HG02623 (cell line): ENCODE data around the gene YTHDC1.
A peak's percentile ranks its signal among the peaks of the same experiment; 100 is the strongest.
"Not testable (repeated sequence)": the region's sequence is repeated elsewhere in the genome, so short reads cannot be mapped to it uniquely, and the experiment has no call there.

Experiments
- ATAC-seq: cut with Tn5 transposase; IDR thresholded peaks from one replicate; pipeline ENCODE4 v1.9.1; 2021; ENCODE audit warnings: moderate library complexity; ENCODE audit not compliant: unreplicated experiment

The YTHDC1 gene

DNA sequence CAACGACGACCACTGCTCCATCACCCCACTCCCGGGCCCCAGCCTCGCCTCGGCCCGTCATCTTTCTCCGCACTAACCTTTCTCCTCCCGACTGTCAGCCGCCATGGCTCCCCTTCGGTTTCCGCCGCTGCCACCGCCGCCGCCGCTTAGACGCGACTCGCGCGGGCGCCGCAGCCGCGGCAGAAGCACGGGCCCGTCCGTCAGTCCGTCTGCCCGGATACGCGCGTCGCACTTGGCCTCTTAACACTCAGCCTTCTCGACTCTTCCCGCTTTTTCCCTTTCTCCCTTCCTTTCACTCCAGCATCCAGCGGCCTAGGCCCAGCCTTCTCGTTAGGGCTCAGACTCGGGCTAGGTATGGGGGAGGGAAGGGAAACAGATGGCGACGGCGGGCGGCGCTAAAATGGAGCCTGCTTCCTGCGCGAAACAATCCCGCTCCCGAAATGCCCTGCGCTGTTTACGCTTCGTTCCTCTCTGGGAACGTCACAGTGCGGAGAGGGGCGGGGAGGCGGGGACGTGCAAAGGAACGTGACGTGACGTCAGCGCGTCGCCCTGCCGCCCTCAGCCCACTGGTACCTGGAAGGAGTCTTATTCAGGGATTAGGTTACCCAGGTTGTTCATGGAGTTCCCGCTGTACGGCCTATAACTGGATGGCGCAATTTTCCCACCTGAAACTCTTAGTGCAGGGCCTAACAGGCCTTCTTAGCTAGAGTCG is at the start of gene YTHDC1:
Gene YTHDC1, minus strand, starts transcription at position 442 of the 712 bp plus-strand sequence. Its CDS starts 337 bp downstream, at position 105.
- ATAC-seq: peak; percentile 96

DNA sequence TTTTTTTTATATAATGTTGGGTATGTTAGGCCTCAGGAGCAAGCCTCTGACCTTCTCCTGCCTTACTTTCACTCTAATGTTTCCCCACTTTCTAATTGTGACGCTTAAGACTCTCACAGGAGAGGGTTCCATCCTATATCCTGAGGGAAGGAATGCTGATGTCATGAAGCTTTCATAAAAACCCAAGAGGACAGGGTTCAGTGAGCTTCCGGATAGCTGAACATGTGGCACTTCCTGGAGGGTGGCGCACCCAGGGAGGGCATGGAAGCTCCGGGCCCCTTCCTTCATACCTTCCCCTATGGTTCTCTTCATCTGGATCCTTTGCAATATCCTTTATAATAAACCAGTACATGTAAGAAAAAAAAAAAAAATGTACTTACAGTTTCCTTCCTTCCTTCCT is 49.4 kb upstream of the YTHDC1 start:
- ATAC-seq: no peak

DNA sequence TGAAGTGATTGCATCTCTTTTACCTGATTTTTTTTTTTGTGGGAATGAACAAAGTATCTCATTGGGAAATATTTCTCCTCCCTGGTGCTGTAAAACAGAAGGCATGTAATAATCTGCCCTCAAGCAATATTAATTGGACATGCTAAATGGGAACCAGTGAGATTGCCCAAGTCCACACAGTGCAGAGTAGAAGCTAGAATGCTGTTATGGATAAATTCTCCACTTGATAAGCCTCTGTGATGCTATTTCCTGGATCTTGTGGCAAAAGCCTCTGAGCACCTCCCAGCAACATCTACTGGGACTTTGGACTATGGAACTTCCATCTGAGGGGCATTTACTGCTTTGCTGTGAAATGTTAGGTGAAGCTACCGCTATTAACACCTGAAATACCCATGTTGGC is 46.9 kb upstream of the YTHDC1 start:
- no peak for ATAC-seq

DNA sequence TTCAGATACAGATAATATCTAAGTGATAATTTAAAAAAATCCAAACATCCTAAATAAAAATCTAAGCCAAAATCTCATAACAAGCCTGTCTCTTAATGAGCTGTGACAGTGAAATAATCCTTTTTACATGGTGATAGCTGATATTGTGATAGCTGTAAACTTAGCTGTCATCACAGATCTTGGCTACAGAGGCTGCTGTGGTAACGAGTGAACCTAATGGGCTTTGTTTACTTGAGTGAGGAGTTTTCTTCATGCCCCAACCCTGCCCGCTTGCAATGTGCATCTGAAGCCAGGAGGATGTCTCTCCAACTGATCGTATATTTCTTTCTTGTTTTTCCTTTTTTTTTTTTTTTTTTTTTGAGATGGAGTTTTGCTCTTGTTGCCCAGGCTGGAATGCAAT is 41.5 kb upstream of the YTHDC1 start:
- no peak for ATAC-seq

DNA sequence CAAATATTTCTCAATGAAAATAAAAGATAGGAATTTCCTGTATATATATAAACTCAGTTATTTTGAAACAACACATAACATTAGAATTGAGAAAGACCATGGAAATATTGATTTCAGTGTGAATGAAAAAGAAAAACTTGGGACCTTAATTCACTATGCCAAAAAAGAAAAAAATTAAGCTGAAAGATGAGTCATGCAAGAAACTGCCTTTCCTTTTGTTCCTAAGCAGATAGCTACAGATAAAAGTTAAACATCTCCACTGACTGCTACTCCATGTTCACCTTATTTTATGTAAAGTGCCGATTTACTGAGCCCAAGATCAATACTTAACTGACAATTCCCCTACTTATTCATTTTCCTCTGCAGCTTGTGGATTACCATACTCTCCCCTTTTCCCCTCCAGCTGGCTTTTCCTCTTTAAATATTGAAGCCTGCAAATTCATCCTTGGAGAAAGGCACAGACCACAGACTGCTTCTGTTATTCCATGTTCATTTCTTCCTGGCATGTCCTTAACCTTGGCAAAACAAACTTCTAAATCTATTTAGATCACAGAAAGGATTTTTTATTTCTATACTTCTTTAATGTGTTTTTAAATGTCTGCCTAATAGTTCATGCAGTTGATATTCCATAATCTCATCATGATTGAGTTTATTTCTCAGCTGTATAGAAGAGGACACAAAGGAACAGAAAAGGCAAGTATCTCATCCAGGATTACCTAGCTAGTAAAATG is 40.5 kb upstream of the YTHDC1 start:
- no peak for ATAC-seq

DNA sequence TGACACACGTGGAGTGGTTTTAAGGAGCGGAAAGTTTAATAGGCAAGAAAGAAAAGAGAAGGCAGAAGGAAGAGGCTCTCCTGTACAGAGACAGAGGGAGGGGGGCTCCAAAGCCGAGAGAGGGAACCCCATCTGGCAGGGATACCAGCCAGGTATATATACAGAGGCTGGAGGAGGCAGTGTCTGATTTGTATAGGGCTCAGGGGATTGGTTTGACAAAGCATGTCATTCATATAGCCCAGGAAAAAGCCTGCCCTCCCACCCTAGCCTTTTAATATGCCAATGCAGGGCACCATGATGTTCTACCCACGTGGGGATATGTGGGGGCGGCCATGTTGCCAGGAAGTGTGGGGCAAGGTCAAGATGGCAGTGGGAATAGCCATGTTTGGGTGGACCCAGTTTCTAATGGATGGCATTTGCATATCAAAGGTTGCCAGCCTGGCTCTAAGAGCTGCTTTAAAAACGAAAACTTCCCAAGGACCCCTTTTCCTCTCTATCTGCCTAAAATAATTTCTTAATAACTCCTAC is 39.6 kb upstream of the YTHDC1 start:
- ATAC-seq: not testable (repeated sequence)

DNA sequence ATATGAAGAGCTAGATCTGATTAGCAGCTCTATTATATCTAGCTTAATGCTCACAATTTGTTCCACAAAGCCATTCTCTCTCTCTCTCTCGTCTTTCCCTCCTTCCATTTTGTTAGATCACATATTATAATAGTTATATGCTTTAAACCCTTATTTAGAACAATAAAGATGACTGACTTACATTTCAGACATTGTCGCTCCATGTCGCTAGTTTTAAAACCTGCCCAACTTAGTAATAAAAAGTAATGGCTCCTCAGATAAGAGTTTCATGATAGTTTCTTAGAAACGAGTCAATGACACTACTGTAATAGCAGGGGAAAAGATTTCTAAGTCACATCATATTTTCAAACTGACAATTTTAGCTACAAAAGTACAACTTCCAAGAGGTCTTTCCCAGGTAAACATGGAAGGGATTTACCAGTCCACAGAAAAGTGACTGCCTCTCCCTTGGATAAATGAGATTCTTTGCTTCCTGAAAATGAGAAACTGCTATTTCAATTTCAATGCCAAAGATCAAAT is 38.5 kb upstream of the YTHDC1 start:
- no peak for ATAC-seq

DNA sequence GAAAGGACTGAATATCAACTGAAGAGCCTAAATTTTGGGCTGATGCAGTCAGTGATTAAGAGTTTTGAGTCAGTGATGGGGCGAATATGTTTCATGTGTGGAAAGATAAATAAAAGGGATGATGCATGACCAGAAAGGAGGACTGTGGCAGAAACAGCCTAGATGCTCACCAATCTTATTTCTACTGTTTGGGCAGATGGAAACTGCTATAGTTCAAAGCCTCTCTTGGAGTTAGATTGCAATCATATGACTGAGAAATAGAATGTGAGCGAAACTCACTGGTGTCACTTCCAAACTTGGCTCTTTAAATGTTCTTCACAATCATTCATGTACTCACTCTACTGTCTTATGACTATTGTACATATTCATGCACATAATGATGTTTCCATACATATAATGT is 35.4 kb upstream of the YTHDC1 start:
- ATAC-seq: no peak

DNA sequence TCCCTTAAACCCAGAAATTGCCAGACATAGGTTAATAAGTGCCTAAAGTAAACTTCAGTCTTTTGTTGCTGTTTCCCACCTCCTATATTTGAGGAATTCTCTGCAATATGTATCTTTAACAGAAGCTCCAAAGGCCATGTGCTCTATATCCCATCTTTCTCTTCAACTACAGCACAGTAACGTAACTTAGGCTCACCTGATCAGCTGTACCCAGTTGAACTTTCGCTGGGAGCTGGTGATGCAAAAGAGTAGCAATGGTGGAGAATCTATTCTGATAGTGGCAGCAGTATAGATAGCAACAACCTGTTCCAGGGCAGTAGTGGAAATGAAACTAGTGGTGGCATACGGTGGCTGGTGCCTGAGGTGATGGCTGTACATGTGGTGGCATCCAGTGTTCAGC is 33.2 kb upstream of the YTHDC1 start:
- ATAC-seq: no peak

DNA sequence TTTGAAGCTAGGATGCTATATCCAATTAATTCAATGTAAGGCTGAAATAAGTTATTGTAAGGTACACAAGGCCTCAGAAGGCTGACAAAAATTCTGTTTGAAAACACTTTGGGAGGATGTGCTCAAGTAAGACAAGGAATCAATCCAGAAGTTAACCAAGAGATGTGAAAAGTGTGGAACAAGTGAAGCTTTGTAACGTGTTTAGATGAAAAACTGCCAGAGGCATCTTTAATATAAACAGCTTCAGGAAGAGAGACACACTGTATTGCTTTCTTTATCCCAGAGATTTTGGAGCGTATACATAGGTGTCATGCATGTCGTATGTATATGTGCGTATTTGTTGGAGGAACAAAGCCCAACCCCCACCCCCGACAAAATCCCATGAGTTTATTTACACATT is 28.3 kb upstream of the YTHDC1 start:
- no peak for ATAC-seq

DNA sequence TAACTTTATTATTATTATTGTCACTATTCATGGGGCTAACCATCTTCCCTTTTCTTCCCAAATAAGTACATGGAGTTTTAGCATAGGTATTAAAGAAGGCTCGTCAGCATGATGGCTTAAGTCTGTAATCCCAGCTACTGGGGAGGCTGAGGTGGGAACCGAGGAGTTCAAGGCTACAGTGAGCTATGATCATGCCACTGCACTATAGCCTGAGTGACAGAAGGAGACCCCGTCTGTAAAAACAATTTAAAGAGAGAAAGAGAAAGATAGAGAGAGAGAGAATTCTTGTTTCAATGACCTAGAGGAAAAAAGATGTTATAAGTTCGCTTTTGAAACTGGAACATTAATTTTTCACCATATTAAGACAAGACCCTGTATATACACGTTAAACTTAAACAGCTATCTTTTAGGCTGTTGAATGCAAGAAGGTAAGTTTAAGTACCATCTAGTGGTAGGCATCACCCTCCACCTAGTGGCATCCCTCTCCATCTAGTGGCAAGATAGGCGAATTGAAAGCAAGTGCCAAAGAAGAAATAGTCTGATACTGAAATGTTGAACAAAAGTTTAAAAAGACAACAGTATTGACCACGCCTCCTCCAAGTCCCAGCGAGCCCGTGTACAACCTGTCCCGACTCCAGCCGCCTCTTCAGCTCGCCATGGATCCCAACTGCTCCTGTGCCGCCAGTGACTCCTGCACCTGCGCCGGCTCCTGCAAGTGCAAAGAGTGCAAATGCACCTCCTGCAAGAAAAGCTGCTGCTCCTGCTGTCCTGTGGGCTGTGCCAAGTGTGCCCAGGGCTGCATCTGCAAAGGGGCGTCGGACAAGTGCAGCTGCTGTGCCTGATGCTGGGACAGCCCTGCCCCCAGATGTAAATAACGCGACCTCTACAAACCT is 26.0 kb upstream of the YTHDC1 start:
- ATAC-seq: peak; percentile 77

DNA sequence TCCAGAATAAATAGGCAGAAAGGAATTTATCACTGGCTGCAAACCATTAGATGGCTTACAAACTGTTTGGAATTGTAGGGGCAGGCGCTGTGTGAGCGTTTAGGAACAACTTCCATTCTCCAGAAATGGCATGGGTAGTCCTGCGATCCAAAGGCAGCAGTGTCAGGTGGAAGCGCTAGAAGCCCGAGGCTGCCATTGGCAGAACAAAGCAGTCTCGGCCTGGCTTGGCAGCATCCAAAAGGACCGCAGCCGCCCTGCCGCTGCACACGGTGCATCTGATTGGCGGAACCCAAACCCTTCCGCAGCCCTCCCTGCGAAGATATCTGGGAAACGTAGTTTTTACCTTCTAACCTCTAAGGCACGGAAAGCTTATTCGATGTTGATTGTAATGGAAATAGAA is 23.6 kb upstream of the YTHDC1 start:
- peak; percentile 81 for ATAC-seq

DNA sequence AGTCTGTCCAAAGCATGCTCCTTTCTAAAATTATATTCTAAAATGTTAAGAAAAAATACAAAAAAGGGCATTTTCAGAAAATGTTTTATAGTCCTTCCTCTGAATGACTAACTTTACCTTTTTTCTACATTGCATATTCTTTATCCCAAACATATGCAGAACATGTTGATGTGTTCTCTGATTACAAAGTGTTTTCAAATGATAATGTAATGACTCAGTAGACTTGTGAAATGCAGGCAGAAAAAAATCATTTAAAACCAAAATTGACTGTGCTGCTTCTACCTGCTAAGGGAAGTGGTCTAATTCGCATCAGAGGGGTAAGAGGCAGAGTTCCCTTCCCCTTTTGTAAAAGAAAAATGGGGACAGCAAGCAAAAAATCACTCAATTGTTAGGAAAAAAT is 22.7 kb upstream of the YTHDC1 start:
- no peak for ATAC-seq

DNA sequence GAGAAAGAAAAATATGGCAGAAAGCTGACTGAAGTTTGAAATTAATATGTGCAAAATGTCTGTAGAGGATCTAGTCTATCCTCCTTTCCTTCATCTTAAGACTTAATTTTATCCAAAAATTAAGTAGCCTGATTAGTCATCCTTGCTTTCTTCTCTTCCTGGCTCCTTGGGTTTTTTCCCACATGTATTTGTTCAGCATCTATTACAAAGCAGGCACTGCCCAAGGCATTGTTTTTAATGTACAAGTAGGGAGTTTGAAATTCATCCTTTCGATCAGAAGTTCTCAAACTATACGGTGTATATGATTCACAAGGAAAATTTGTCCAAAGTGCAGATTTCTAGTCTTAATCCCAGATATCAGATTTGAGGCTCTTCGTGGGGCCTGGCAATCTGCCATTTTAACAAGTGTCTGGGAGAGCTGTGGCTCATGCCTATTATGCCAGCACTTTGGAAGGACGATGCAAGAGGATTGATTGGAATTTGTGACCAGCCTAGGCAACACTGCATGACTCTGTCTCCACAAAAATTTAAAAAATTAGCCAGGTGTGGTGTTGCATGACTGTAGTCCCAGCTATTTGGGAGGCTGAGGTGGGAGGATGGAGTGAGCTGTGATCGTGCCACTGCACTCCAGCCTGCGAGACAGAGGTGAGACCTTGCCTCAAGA is 19.4 kb upstream of the YTHDC1 start:
- no peak for ATAC-seq

DNA sequence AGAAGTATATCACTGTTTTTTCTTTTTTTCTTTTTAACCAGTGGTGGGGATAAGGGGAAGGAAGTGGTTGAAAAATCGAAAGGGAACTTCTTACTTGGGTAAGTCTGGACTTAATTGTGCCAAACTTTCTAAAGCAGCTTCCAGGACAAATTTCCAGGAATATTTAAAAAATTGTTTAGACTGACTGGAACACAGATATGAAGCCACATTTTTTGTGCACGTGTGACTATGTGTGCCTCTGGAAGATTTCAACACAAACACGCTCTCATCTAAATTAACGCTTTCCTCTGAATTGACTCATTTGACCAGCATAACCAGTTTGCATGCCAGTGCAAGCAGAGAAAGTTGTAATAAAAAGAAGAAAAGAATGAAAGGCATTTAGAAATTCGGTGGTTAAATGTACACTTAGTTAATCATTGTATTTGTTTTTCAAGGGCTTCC is 18.8 kb upstream of the YTHDC1 start:
- no peak for ATAC-seq

DNA sequence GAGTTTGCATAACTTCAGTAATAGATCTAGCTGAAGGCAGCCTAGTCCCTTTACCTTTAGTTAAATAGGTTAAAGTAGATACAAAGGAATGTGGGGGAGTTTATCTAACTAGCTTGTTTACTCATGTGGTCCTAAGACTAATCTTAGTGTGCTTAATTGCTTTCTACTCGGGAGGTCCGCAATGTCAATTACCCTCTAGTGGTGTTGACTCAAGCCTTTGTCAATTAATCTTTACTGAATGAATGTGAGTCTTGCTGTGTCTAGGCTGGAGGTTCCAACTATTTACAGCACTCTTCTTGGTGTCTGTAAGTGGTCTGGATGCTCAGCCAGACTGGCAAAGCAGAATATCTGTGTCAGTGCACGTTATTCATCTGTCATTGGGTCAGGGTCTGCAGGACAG is 17.9 kb upstream of the YTHDC1 start:
- no peak for ATAC-seq

DNA sequence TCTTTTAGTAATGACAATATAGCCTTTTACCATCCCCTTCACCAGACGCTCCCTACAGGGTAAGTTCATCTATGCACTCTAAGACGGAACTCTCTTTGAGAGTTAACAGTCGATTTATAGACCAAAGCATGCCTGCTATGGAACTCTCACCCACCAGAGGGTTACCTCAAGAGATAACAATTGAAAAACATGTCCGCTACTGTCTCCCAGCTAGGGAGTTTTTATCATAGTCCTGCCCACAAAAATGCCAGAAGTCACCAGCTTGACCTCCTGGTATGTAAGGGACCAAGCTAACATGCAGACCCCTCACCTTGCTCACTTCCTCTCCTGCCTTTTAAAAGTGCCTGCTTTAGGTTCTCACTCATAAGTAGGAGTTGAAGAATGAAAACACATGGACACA is 16.7 kb upstream of the YTHDC1 start:
- ATAC-seq: no peak

DNA sequence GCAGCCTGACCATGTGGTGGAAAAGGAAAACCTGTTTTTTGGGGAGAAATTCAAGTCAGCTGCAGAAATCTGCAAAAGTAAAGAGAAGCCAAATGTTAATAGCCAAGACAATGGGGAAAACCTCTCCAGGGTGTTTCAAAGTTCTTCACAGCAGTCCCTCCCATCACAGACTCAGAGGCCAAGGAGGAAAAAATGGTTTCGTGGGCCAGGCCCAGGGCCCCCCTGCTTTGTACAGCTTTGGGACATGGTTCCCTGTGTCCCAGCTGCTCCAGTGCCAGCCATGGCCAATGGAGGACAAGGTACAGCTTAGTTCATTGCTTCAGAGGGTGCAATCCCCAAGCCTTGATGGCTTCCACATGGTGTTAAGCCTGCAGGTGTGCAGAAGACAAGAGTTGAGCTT is 15.2 kb upstream of the YTHDC1 start:
- ATAC-seq: no peak

DNA sequence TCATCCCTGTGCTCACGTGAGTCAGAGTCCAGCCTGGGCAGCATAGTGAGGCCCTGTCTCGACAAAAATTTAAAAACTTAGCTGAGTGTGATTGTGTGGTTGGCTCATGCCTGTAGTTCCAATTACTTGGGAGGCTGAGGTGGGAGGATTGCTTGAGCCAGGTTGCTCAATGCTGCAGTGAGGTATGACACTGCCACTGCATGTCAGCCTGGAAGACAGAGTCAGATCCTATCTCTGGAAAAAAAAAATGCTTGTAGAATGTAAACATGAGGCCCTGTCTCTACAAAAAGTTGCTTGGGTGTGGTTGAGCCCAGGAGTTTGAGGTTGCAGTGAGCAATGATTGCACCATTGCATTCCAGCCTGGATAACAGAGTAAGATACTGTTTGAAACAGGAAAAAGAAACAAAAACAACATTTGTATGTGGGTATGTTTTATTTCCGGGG is 11.3 kb upstream of the YTHDC1 start:
- no peak for ATAC-seq

DNA sequence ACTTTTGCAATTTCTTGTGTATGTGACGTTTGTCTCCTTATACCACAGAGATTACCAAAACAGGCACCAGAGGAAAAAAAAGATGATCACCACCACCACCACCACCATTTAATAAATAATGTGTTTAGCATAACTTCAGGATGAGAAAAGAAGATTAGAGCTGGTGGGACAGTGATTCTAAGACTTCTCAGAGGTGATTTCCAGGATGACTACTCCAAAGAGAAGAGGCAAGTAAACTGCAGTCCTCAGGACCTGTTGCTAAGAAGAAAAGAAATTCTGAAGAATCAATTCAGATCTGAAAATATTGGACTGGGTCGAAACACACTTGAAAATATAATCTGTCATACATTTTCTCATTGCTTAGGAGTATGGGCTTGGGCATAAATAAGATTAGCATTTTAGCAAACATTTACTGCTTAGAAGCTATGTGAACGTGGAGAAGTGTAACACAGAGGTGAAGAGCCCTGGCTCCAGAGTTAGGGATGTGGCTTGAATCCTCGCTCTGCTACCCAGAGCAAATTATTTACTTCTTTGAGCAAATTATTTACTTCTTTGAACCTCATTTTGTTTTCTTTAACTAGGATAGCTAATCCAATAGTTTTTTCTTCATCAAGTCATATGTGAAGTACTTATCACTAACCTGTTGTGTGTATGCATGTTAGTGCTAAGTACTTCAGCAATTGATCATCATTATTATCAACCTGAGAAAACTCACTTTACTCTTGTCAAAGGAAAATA is 10.5 kb upstream of the YTHDC1 start:
- ATAC-seq: no peak
